ENCODE results near the gene SEMA3G. TPM values are rescaled to one million over a fixed set of nuclear protein-coding genes. Genes with fewer than 3 reads are reported as not detected.

Gene SEMA3G
- polyA plus RNA-seq, 2 of the 4 experiments (the other 2 are of a cell fraction) = 0.08 to 0.13 TPM

DNA sequence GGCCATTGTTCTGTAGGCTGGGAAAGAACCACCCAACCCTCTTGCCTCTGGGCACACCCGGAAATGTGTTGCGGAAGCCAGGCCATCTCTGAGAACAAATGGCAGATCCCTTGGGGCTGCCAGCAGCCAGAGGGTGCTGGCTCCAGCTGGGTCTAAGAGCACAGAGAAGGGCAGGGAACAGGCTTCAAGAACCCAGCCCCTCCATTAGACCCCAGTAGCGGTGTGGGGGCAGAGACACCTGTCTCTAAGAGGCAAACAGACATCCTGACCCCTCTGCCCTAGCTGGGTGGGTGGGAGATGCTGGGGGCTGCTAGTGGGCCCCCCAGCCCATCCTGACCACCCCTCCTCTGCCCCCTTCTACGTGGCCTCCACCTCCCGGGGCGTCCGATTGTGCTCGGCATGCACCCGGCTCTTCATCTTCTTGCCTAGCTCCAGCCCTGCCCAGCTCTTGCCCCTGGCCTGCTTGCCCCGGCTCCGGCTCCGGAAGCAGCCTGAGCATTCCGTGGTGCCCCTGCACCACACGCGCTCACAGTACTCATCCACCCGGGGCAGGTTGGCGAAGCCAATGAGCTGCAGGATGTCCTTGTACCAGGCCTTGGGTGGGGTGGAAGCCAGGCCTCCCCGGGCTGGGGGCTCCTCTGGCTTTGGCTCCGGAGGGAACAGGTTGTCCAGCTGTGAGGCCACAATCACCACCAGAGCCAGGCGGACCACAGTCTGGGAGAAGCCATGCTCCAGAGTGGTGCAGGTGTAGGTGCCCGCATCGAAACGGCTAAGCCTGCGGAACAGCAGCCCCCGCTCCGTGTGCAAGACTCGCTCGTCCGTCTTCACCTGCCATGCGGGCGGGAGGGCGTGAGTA lies 9.4 kb downstream of the SEMA3G start:
- no peaks in the 10 kb centered on the region for H3K4me1 ChIP-seq
- H3K4me3 ChIP-seq = no peak overlapping the region
- FAIRE-seq = no peak
- TF ChIP-seq RCOR1 (IDR thresholded peaks at IDR 0.05; ENCODE audit: low read depth, low read length) (no peak), BHLHE40 (IDR thresholded peaks at IDR 0.05; ENCODE audit: low read depth, low read length) (no peak), FOSL2 (IDR thresholded peaks at IDR 0.05) (no peak), FOSL2 (CRISPR knock-in tag; IDR thresholded peaks at IDR 0.05) (no peak), HDAC2 (IDR thresholded peaks at IDR 0.05) (no peak), CEBPB (IDR thresholded peaks at IDR 0.05) (no peak), HES2 (IDR thresholded peaks at IDR 0.05) (no peak), TFCP2L1 (CRISPR knock-in tag; IDR thresholded peaks at IDR 0.05) (no peak), JUNB (IDR thresholded peaks at IDR 0.05) (no peak), SMC3 (IDR thresholded peaks at IDR 0.05) (no peak), HOXB13 (CRISPR knock-in tag; IDR thresholded peaks at IDR 0.05; ENCODE audit: low read depth) (no peak), CBX8 (IDR thresholded peaks at IDR 0.05) (no peak)
- TF ChIP-seq, protein P1, sequence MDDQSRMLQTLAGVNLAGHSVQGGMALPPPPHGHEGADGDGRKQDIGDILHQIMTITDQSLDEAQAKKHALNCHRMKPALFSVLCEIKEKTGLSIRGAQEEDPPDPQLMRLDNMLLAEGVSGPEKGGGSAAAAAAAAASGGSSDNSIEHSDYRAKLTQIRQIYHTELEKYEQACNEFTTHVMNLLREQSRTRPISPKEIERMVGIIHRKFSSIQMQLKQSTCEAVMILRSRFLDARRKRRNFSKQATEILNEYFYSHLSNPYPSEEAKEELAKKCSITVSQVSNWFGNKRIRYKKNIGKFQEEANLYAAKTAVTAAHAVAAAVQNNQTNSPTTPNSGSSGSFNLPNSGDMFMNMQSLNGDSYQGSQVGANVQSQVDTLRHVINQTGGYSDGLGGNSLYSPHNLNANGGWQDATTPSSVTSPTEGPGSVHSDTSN (IDR thresholded peaks at IDR 0.05) = no peak
- no peak for ATAC-seq
- no peaks in the 10 kb centered on the region for H3K9me3 ChIP-seq
- H3K27ac ChIP-seq = no peak overlapping the region
- DNase-seq (ENCODE audit: low read depth in 1 of 2, low spot score in 1 of 2) = no peak
- CTCF ChIA-PET = interaction anchor here (1.3 to 20.8 kb wide), 2 partner anchors 12 to 22 kb away, joined by 3 to 351 read pairs; partner anchors contain the start of genes SEMA3G and TNNC1
- POLR2A ChIA-PET = no interaction called here
- no peak overlapping the region for H3K4me2 ChIP-seq
- 86% methylated on average over 15 of the region's 32 CpGs for WGBS (ENCODE audit: missing lambda C conversion rate)

DNA sequence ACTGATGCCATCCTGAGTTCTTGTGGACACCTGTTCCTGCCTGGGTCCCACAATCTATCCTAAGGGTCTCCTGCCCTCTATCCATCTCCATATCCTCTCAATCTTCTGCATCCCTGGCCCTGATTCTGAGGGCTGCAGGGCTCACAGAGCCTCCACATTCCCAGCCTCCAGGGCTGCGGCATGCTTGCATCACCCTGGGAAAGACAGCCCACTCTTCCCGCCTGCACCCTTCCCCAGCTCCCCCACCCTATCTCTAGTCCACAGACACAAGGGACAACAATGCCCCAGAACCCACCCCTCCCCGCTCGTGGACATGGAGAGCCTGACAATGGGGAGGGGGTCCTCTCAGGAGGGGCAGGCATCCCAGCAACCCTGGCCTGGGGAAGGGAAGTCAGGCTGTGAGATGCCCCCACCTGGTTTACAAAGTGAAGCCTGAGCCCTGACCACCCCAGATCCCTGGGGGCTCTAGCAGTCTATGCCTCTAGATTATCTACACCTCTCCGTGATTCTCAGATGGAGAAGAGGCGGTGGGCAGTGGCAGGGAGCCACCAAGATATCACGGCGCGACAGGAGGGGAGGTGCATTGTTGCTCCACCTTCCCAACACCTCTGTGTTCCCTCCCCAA lies 10.3 kb downstream of the SEMA3G start:
- TF ChIP-seq NR3C1 (IDR thresholded peaks at IDR 0.05) (no peak), SMC3 (IDR thresholded peaks at IDR 0.05) (no peak)
- no peak for ATAC-seq
- WGBS (ENCODE audit: missing lambda C conversion rate) = 87% methylated on average over 7 of the region's 9 CpGs
- Histone ChIP-seq H3K4me3 (no peak overlapping the region), H3K9me3 (no peaks in the 10 kb centered on the region), H3K27ac (no peak overlapping the region), H3K4me1 (no peaks in the 10 kb centered on the region), H3K4me2 (no peak overlapping the region)
- FAIRE-seq = no peak
- POLR2A ChIA-PET = no interaction called here
- DNase-seq (ENCODE audit: low read depth in 1 of 2, low spot score in 1 of 2) = no peak
- CTCF ChIA-PET = interaction anchor here (1.3 to 20.8 kb wide), 2 partner anchors 13 to 21 kb away, joined by 3 to 351 read pairs; partner anchors contain the start of genes SEMA3G and TNNC1

DNA sequence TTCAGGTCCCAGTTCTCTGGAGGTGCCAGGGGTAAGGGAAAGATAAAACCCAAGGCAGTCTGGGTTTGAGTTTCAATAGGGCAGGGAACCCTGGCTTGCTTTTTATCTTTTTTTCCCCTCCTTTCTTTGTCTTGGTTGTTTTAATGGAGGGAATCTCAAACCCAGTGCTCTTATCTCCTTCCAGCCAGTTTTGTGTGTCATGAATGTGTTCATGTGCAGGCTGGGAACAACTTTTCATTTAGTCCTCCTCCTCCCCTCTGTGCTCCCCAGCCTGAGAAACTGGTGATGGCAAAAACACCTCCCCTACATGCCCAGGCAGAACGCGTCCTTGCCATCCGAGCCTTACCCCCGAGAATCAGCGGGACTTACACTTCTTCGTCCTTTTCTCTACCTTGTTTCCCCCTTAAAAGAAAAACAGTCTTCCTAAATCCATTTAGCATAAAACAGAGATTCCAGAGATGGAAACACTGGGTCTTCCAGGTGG lies 10.9 kb downstream of the SEMA3G start:
- Histone ChIP-seq H3K4me3 (no peak overlapping the region), H3K9me3 (no peaks in the 10 kb centered on the region), H3K4me2 (no peak overlapping the region), H3K27ac (no peak overlapping the region), H3K4me1 (no peaks in the 10 kb centered on the region)
- ATAC-seq (no peak), DNase-seq (ENCODE audit: low read depth in 1 of 2, low spot score in 1 of 2) (no peak), FAIRE-seq (no peak)
- ChIA-PET POLR2A (no interaction called here), CTCF (interaction anchor here (20.8 kb wide), 1 partner anchor 14 kb away, joined by 351 read pairs; the partner anchor contains the start of genes SEMA3G and TNNC1)
- 82% methylated on average over 6 of the region's 6 CpGs for WGBS (ENCODE audit: missing lambda C conversion rate)
- no peak for TF ChIP-seq JUN (IDR thresholded peaks at IDR 0.05)

DNA sequence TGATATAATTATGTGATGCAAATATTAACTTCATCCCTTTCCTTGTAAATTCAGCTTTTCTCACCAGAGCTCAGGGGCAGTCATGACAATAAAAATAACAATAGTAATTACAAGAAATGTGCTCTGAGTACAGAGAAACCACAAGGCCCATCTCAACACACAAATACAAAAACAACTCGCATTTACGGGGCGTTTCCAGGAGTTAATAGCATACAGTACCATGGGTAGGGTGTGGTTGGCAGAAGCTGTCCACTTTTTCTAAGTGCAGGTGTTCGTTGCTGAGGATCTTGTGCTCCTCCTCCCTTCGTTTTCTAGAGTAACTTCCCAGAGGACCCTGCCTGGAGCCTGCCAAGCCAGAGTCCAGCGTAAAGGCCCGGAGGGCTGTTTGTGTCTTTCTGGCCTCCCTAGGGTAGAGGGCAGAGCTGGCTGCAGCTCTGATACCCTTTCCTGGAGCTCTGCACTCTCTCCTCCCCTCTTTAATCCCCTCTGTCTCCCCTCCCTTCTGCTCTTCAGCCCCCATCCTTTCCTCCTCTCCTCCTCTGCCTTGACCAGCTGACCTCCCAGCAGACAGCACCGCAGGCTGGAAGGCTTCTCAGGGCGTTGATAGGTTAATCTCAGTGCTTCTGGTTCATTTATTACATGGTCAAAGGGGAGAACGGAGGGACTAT lies 11.4 kb downstream of the SEMA3G start:
- no peak for FAIRE-seq
- no peak for TF ChIP-seq E2F6 (IDR thresholded peaks at IDR 0.05; ENCODE audit: borderline replicate concordance, low read depth)
- TF ChIP-seq POLR2A (IDR thresholded peaks at IDR 0.05; ENCODE audit: low read length) = no peak
- TF ChIP-seq EP300 (IDR thresholded peaks at IDR 0.05) = no peak
- no peak for TF ChIP-seq HOXB5 (CRISPR knock-in tag; IDR thresholded peaks at IDR 0.05)
- TF ChIP-seq ZFP36 (IDR thresholded peaks at IDR 0.05; ENCODE audit: borderline replicate concordance, partially characterized antibody) = no peak
- TF ChIP-seq HMGXB4 (CRISPR knock-in tag; IDR thresholded peaks at IDR 0.05; ENCODE audit: borderline replicate concordance) = no peak
- TF ChIP-seq CBX2 (IDR thresholded peaks at IDR 0.05; ENCODE audit: borderline replicate concordance, low read depth) = no peak
- TF ChIP-seq PHF8 (IDR thresholded peaks at IDR 0.05; ENCODE audit: borderline replicate concordance, low read depth) = no peak
- TF ChIP-seq NPAS2 (CRISPR knock-in tag; IDR thresholded peaks at IDR 0.05; ENCODE audit: borderline replicate concordance) = no peak
- TF ChIP-seq RARB (CRISPR knock-in tag; IDR thresholded peaks at IDR 0.05) = no peak
- TF ChIP-seq HDAC2 (IDR thresholded peaks at IDR 0.05) = no peak
- WGBS (ENCODE audit: missing lambda C conversion rate) = 72% methylated on average over 10 of the region's 10 CpGs
- H3K4me2 ChIP-seq = no peak overlapping the region
- no peak for ATAC-seq
- H3K27ac ChIP-seq = no peak overlapping the region
- no peaks in the 10 kb centered on the region for H3K4me1 ChIP-seq
- POLR2A ChIA-PET = no interaction called here
- CTCF ChIA-PET = interaction anchor here (1.0 to 20.8 kb wide), 2 partner anchors 14 to 289 kb away, joined by 3 to 351 read pairs; partner anchors contain the start of genes SEMA3G and TNNC1
- H3K4me3 ChIP-seq = no peak overlapping the region
- DNase-seq (ENCODE audit: low read depth in 1 of 2, low spot score in 1 of 2) = no peak
- H3K9me3 ChIP-seq = no peaks in the 10 kb centered on the region
